H1 (cell line): Measurements from ENCODE around the gene GABRR2. TPM values are rescaled to one million over a fixed set of nuclear protein-coding genes. Genes with fewer than 3 reads are reported as not detected.

Experiments
- CTCF ChIA-PET: fragments of 300-600 bp; sonication (Branson Sonifier 250); formaldehyde crosslinking; loops from one replicate; lab custom pipeline; 2021; ENCODE audit not compliant: partially characterized antibody; lab: Charles Lee
- POLR2A ChIA-PET: fragments of 300-600 bp; sonication (Branson Sonifier 250); formaldehyde crosslinking; loops from one replicate; lab custom pipeline; 2021; ENCODE audit warnings: inconsistent platforms; ENCODE audit not compliant: partially characterized antibody; lab: Charles Lee
- DNase-seq, 2 experiments: peaks; one replicate each; pipeline versions ENCODE4 v3.0.0 to v3.0.0-alpha.2; 2010 to 2022; ENCODE audit warnings: low spot score in 2 of 2, low read depth in 1 of 2, mixed read lengths in 1 of 2
- FAIRE-seq: peaks from 2 replicates; lab custom pipeline; 2011; peaks lifted over from hg19 to GRCh38; lab: Jason Lieb, UNC
- H2AFZ ChIP-seq: 2 replicates; pipeline ENCODE4 v1.8.1; 2012; ENCODE audit warnings: low read length, inconsistent platforms
- H2AK5ac ChIP-seq: 2 replicates; pipeline ENCODE4 v1.6.1; 2013; ENCODE audit warnings: low read depth, low read length
- H2BK120ac ChIP-seq: replicated peaks from 2 replicates; pipeline ENCODE3; 2013; ENCODE audit warnings: low read depth, low read length, inconsistent platforms
- H2BK12ac ChIP-seq: 2 replicates; pipeline ENCODE4 v1.6.1; 2013; ENCODE audit warnings: low read depth, low read length
- H2BK15ac ChIP-seq: 2 replicates; pipeline ENCODE4 v1.6.1; 2013; ENCODE audit warnings: low read length
- H2BK20ac ChIP-seq: 2 replicates; pipeline ENCODE4 v1.6.1; 2013; ENCODE audit warnings: low read length
- H2BK5ac ChIP-seq: 2 replicates; pipeline ENCODE4 v1.6.1; 2013; ENCODE audit warnings: low read depth, low read length
- H3K14ac ChIP-seq: 2 replicates; pipeline ENCODE4 v1.6.1; 2013; ENCODE audit warnings: inconsistent platforms; ENCODE audit not compliant: insufficient read length
- H3K18ac ChIP-seq: 2 replicates; pipeline ENCODE4 v1.6.1; 2013; ENCODE audit warnings: low read length; ENCODE audit errors: extremely low read depth
- H3K23ac ChIP-seq: 2 replicates; pipeline ENCODE4 v1.6.1; 2013; ENCODE audit warnings: inconsistent platforms; ENCODE audit not compliant: insufficient read length
- H3K23me2 ChIP-seq: 2 replicates; pipeline ENCODE4 v1.6.1; 2013; ENCODE audit warnings: low read depth, low read length
- H3K27ac ChIP-seq: 2 replicates; pipeline ENCODE4 v1.6.1; 2011; ENCODE audit warnings: low read depth, low read length, inconsistent platforms
- H3K27me3 ChIP-seq, 4 experiments: replicated peaks in 1 of 4; 1 replicate in 1 of 4; 2 replicates in 3 of 4; pipeline versions ENCODE4 v1.6.1 to v1.8.1; 2011 to 2013; ENCODE audit warnings: low read length in 3 of 4, mild to moderate bottlenecking in 3 of 4, inconsistent platforms in 2 of 4, mixed read lengths in 2 of 4, moderate library complexity in 1 of 4; ENCODE audit not compliant: control insufficient read depth in 3 of 4, insufficient read depth in 3 of 4; ENCODE audit errors: extremely low read depth in 1 of 4
- H3K36me3 ChIP-seq, 4 experiments: 2 replicates each; pipeline versions ENCODE4 v1.6.1 to v1.8.1; 2011 to 2013; ENCODE audit warnings: mild to moderate bottlenecking in 4 of 4, low read length in 3 of 4, moderate library complexity in 2 of 4, control low read depth in 1 of 4, inconsistent platforms in 1 of 4; ENCODE audit not compliant: insufficient read depth in 4 of 4, control insufficient read depth in 2 of 4
- H3K4ac ChIP-seq: replicated peaks from 2 replicates; pipeline ENCODE3; 2013; ENCODE audit warnings: low read length, low read depth, mixed read lengths, inconsistent platforms; ENCODE audit not compliant: insufficient read length
- H3K4me1 ChIP-seq, 4 experiments: replicated peaks in 1 of 4; 1 replicate in 1 of 4; 2 replicates in 3 of 4; pipeline versions ENCODE4 v1.6.1 to v1.8.1; 2011 to 2013; ENCODE audit warnings: low read length in 3 of 4, inconsistent platforms in 2 of 4, mixed read lengths in 1 of 4; ENCODE audit not compliant: insufficient read depth in 4 of 4, control insufficient read depth in 3 of 4
- H3K4me2 ChIP-seq, 2 experiments: 2 replicates each; pipeline versions ENCODE4 v1.6.1 to v1.8.1; 2011 to 2013; ENCODE audit warnings: low read depth in 2 of 2, low read length in 2 of 2, control low read depth in 1 of 2, inconsistent platforms in 1 of 2, mild to moderate bottlenecking in 1 of 2; ENCODE audit not compliant: insufficient read depth in 1 of 2
- H3K4me3 ChIP-seq, 4 experiments: fragments of 200-600, 300-600 bp in 1 of 4; sonication (generic), shearing (Covaris generic), sonication (Bioruptor Twin) in 1 of 4; 2 replicates each; pipeline versions ENCODE4 v1.5.1 to v1.8.1; 2011 to 2016; ENCODE audit warnings: low read length in 4 of 4, low read depth in 3 of 4, control low read depth in 2 of 4, inconsistent platforms in 2 of 4, mild to moderate bottlenecking in 2 of 4, mixed read lengths in 1 of 4, moderate library complexity in 1 of 4; ENCODE audit not compliant: insufficient read depth in 2 of 4; ENCODE audit errors: extremely low read depth in 1 of 4
- H3K56ac ChIP-seq: replicated peaks from 2 replicates; pipeline ENCODE3; 2013; ENCODE audit warnings: low read depth, mild to moderate bottlenecking, mixed read lengths, low read length, inconsistent platforms; ENCODE audit not compliant: insufficient read length
- H3K79me1 ChIP-seq: 2 replicates; pipeline ENCODE4 v1.6.1; 2013; ENCODE audit warnings: low read depth, low read length, control low read depth
- H3K79me2 ChIP-seq, 2 experiments: 2 replicates each; pipeline versions ENCODE4 v1.6.1 to v1.8.1; 2012 to 2013; ENCODE audit warnings: low read length in 2 of 2, mild to moderate bottlenecking in 2 of 2, inconsistent platforms in 1 of 2; ENCODE audit not compliant: insufficient read depth in 2 of 2, control insufficient read depth in 1 of 2
- H3K9ac ChIP-seq, 4 experiments: replicated peaks in 1 of 4; 1 replicate in 1 of 4; 2 replicates in 3 of 4; pipeline versions ENCODE4 v1.6.1 to v1.8.1; 2011 to 2013; ENCODE audit warnings: low read depth in 3 of 4, low read length in 3 of 4, control low read depth in 2 of 4, mild to moderate bottlenecking in 2 of 4, moderate library complexity in 2 of 4, inconsistent platforms in 1 of 4; ENCODE audit errors: extremely low read depth in 1 of 4
- H3K9me3 ChIP-seq, 2 experiments: 2 replicates each; pipeline versions ENCODE4 v1.6.1 to v1.8.1; 2012 to 2013; ENCODE audit warnings: mild to moderate bottlenecking in 2 of 2, moderate library complexity in 2 of 2, control low read depth in 1 of 2, inconsistent platforms in 1 of 2, low read depth in 1 of 2, low read length in 1 of 2, mixed read lengths in 1 of 2; ENCODE audit not compliant: insufficient read depth in 2 of 2
- H4K20me1 ChIP-seq, 2 experiments: replicated peaks in 1 of 2; 2 replicates each; pipeline versions ENCODE3 to v1.8.1; 2011 to 2013; ENCODE audit warnings: inconsistent platforms in 2 of 2, low read length in 2 of 2, mild to moderate bottlenecking in 1 of 2; ENCODE audit not compliant: insufficient read depth in 2 of 2, control insufficient read depth in 1 of 2
- H4K5ac ChIP-seq: 2 replicates; pipeline ENCODE4 v1.6.1; 2013; ENCODE audit warnings: low read length, low read depth, mixed read lengths, inconsistent platforms; ENCODE audit not compliant: insufficient read length
- H4K8ac ChIP-seq: 2 replicates; pipeline ENCODE4 v1.8.0; 2013; ENCODE audit warnings: mild to moderate bottlenecking, moderate library complexity, low read length, inconsistent platforms; ENCODE audit not compliant: insufficient read depth; ENCODE audit errors: extremely low read depth
- H4K91ac ChIP-seq: replicated peaks from 2 replicates; pipeline ENCODE3; 2013; ENCODE audit warnings: low read length, mixed read lengths, inconsistent platforms; ENCODE audit not compliant: insufficient read length
- EZH2 ChIP-seq: fragments of 200-600 bp; sonication (generic); IDR thresholded peaks from 2 replicates; pipeline ENCODE4 v1.7.1; 2012; ENCODE audit warnings: low read depth, mild to moderate bottlenecking, moderate library complexity, low read length, inconsistent platforms; ENCODE audit not compliant: severe bottlenecking
- RBBP5 ChIP-seq: IDR thresholded peaks from 2 replicates; pipeline ENCODE4 v1.7.1; 2012; ENCODE audit warnings: low read depth, mild to moderate bottlenecking, inconsistent platforms, low read length, moderate library complexity, borderline replicate concordance
- SIRT6 ChIP-seq: IDR thresholded peaks from one replicate; pipeline ENCODE4 v1.7.1; 2012; ENCODE audit warnings: low read length, inconsistent platforms
- SIX5 ChIP-seq: IDR thresholded peaks from 2 replicates; pipeline ENCODE4 v1.6.1; 2011; ENCODE audit warnings: mild to moderate bottlenecking, low read depth, low read length
- SP1 ChIP-seq: IDR thresholded peaks from 2 replicates; pipeline ENCODE4 v1.6.1; 2011; ENCODE audit warnings: low read depth, low read length
- USF2 ChIP-seq: IDR thresholded peaks from 2 replicates; pipeline ENCODE4 v1.6.1; 2011; ENCODE audit warnings: low read length, improper control_type of control experiment
- polyA plus RNA-seq, 7 experiments: library from polyadenylated mRNA; depleted of rRNA in 3 of 7; stranded (reverse) in 5 of 7; unstranded in 2 of 7; fragments of >200 nt in 5 of 7; fragments of 200-250 nt in 2 of 7; gene quantifications; 1 replicate in 5 of 7; 2 replicates in 1 of 7; 4 replicates in 1 of 7; pipeline versions ENCODE4 v1.2.1 to v1.2.3, GENCODE V29; 2011 to 2013; ENCODE audit warnings: missing spikeins in 2 of 7, mixed read lengths in 2 of 7
- total RNA-seq: library from RNA; stranded (reverse); fragmentation: NEBNext Ultra II Directional; extraction: Animal tissue kit (Norgen Biotek cat#: 25700); gene quantifications from 2 replicates; pipeline ENCODE4 v1.2.1, GENCODE V29; 2021
- TF ChIP-seq, protein P1 (sequence below): IDR thresholded peaks from 2 replicates; pipeline ENCODE4 v1.6.1; 2012; ENCODE audit warnings: low read length, inconsistent platforms

Gene GABRR2
- total and polyA plus RNA-seq, 2 of the 8 experiments (the other 6 are each of a cell fraction or from before 2014, with no cell fraction given): not detected

DNA sequence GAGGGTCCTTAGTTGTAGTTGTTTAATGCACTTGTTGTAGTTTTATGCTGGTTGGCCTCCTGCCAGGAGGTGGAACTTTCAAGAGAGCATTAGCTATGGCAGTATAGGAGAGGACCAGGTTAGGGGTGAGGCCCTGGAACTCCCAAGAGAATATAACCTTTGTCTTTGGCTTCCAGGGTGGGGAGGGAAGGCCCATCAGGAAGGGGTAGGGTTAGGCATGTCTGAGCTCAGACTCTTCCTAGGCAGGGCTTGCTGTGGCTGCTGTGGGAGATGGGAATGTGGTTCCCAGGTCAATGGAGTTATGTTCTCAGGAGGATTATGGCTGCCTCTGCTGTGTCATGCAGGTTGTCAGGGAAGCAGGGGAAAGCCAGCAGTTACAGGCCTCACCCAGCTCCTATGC is 77.9 kb downstream of the GABRR2 start:
- TF ChIP-seq EZH2: no peak
- no peak for TF ChIP-seq USF2
- TF ChIP-seq, protein P1, sequence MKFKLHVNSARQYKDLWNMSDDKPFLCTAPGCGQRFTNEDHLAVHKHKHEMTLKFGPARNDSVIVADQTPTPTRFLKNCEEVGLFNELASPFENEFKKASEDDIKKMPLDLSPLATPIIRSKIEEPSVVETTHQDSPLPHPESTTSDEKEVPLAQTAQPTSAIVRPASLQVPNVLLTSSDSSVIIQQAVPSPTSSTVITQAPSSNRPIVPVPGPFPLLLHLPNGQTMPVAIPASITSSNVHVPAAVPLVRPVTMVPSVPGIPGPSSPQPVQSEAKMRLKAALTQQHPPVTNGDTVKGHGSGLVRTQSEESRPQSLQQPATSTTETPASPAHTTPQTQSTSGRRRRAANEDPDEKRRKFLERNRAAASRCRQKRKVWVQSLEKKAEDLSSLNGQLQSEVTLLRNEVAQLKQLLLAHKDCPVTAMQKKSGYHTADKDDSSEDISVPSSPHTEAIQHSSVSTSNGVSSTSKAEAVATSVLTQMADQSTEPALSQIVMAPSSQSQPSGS: no peak
- TF ChIP-seq RBBP5: no peak
- TF ChIP-seq SP1: no peak
- TF ChIP-seq SIRT6: no peak
- no peak for TF ChIP-seq SIX5
- TF ChIP-seq, all 59 proteins: peak for 0
- Histone ChIP-seq H3K18ac (no peak overlapping the region; the same call in 1 of the 2 replicates), H2BK5ac (no peak overlapping the region), H4K8ac (no peak overlapping the region; the same call in 1 of the 2 replicates), H3K4me3 (no peak overlapping the region), H3K36me3 (peaks cover 0 to 3% (median 0%) of the 10 kb centered on the region in 4 experiments; a peak in 2 of 8 replicates), H2BK20ac (no peak overlapping the region), H3K9me3 (peaks cover 0 to 7% of the 10 kb centered on the region in 2 experiments; a peak in 1 of 4 replicates), H3K27me3 (peaks cover 0 to 1% (median 0%) of the 10 kb centered on the region in 4 experiments; a peak in 1 of 7 replicates), H3K56ac (no peak overlapping the region), H3K23me2 (no peaks in the 10 kb centered on the region), H2AK5ac (no peak overlapping the region), H3K4me1 (no peaks in the 10 kb centered on the region), H4K5ac (no peak overlapping the region), H2AFZ (no peak overlapping the region), H3K27ac (no peak overlapping the region), H3K79me1 (no peaks in the 10 kb centered on the region), H3K79me2 (no peaks in the 10 kb centered on the region), H2BK120ac (no peak overlapping the region), H3K4ac (no peak overlapping the region), H2BK15ac (no peak overlapping the region), H4K20me1 (no peaks in the 10 kb centered on the region), H2BK12ac (no peak overlapping the region), H3K9ac (no peak overlapping the region), H3K14ac (no peak overlapping the region), H4K91ac (no peak overlapping the region), H3K4me2 (no peak overlapping the region), H3K23ac (no peak overlapping the region)
- ChIA-PET POLR2A (no interaction called here), CTCF (interaction anchor here (1.0 to 1.8 kb wide), 4 partner anchors 17 to 255 kb away, joined by 3 to 4 read pairs (median 3); no protein-coding TSS in a partner anchor)
- FAIRE-seq (no peak), DNase-seq (no peak)
